Heart left ventricle (tissue), 13 donors: ENCODE measurements around the gene NRSN2.

ENCODE experiments used
- CTCF ChIP-seq, 12 donors: fragments of 200-600 bp; sonication (generic) in 4 of 12; IDR thresholded peaks; one replicate each; pipeline versions ENCODE4 v1.5.0 to v1.8.0; 2018 to 2022; ENCODE audit warnings: antibody characterized with exemption in 12 of 12, mild to moderate bottlenecking in 5 of 12
- POLR2A ChIP-seq, 2 donors: fragments of 450-650 bp; IDR thresholded peaks; one replicate each; pipeline ENCODE4 v1.6.1; 2017; ENCODE audit warnings: antibody characterized with exemption in 2 of 2, mild to moderate bottlenecking in 2 of 2, moderate library complexity in 2 of 2
- donor health status: ischemic (EF 13 %, LVEDD 7.1; RV severe dilation, severe dysfunction).
- donor health status: DM: no; HTN: yes; CAD: no.
- donor health status: DM: no; HTN: no; CAD: no.
- donor health status: ischemic (EF 25% LVEDD 6.9; RV normal size, moderate dysfunction).
- donor health status: ischemic (EF 25% LVEDD 5.7; RV mildly dilated, moderate dysfunction).
- donor health status: ischemic (EF 35%, LVEDD 5.7; RV mildly dilated, moderate dysfunction).
- donor health status: nonischemic (EF 11% LVEDD 7.7; RV severe dilation, severe dysfunction).
- donor health status: DM: yes; HTN: yes; CAD: no.
- donor health status: PGD.
- donor health status: ischemic (EF 29% LVEDD 5.4; RV normal size, mild dysfunction).
- donor health status: nonischemic (EF 23%, LVEDD 6.1; RV moderate dilation, normal function).

- TF ChIP-seq CTCF (IDR thresholded peaks at IDR 0.05): no peak
- TF ChIP-seq POLR2A (IDR thresholded peaks at IDR 0.05): no peak
Measured at GRCh38 chr20:363319-364078, 16.6 kb downstream of the NRSN2 start.
